DND-41 (cell line): ENCODE data around the gene SLK.

Experiments used
- ATAC-seq: fragments of 200-7000 bp; cut with Tn5 transposase; 3 replicates; pipeline ENCODE4 v1.9.1; 2021; ENCODE audit warnings: low read depth; ENCODE audit not compliant: insufficient read depth
- DNase-seq: peaks from one replicate; pipeline ENCODE4 v3.0.0-alpha.2; 2020
- H2AFZ ChIP-seq: 2 replicates; pipeline ENCODE4 v1.6.0; 2012; ENCODE audit warnings: low read depth, low read length
- H3K27ac ChIP-seq: 2 replicates; pipeline ENCODE4 v1.5.1; 2012; ENCODE audit warnings: low read length, inconsistent platforms
- H3K27me3 ChIP-seq: fragments of 200-600 bp; sonication (generic); 2 replicates; pipeline ENCODE4 v1.6.0; 2012; ENCODE audit warnings: low read length, mild to moderate bottlenecking, inconsistent platforms; ENCODE audit not compliant: insufficient read depth, poor library complexity
- H3K36me3 ChIP-seq: 2 replicates; pipeline ENCODE4 v1.5.1; 2012; ENCODE audit warnings: low read length, inconsistent platforms; ENCODE audit not compliant: insufficient read depth
- H3K4me1 ChIP-seq: 2 replicates; pipeline ENCODE4 v1.5.1; 2012; ENCODE audit warnings: mild to moderate bottlenecking, low read length; ENCODE audit not compliant: insufficient read depth
- H3K4me2 ChIP-seq: 2 replicates; pipeline ENCODE4 v1.6.0; 2012; ENCODE audit warnings: mild to moderate bottlenecking, moderate library complexity, low read length, inconsistent platforms; ENCODE audit not compliant: insufficient read depth
- H3K4me3 ChIP-seq, 2 experiments: fragments of 200-600 bp in 1 of 2; shearing (Covaris generic) in 1 of 2; 2 replicates each; pipeline ENCODE4 v1.5.1; 2012 to 2016; ENCODE audit warnings: inconsistent platforms in 2 of 2, low read length in 2 of 2, mild to moderate bottlenecking in 2 of 2, low read depth in 1 of 2, moderate library complexity in 1 of 2
- H3K79me2 ChIP-seq: 2 replicates; pipeline ENCODE4 v1.6.0; 2012; ENCODE audit warnings: low read length, inconsistent platforms; ENCODE audit not compliant: insufficient read depth
- H3K9ac ChIP-seq: 2 replicates; pipeline ENCODE4 v1.6.0; 2012; ENCODE audit warnings: low read depth, mild to moderate bottlenecking, inconsistent platforms, low read length, moderate library complexity
- H3K9me3 ChIP-seq: 2 replicates; pipeline ENCODE4 v1.5.1; 2012; ENCODE audit warnings: low read length, moderate library complexity, mild to moderate bottlenecking, inconsistent platforms; ENCODE audit not compliant: insufficient read depth, severe bottlenecking
- H4K20me1 ChIP-seq: 2 replicates; pipeline ENCODE4 v1.6.0; 2012; ENCODE audit warnings: low read length; ENCODE audit not compliant: insufficient read depth
- CTCF ChIP-seq: IDR thresholded peaks from 2 replicates; pipeline ENCODE4 v1.5.1; 2012; ENCODE audit warnings: borderline replicate concordance, low read length, moderate library complexity, mild to moderate bottlenecking; ENCODE audit not compliant: poor library complexity, severe bottlenecking; ENCODE audit errors: extremely low read depth
- EZH2 ChIP-seq: IDR thresholded peaks from 3 replicates; pipeline ENCODE4 v1.6.1; 2012; ENCODE audit warnings: borderline replicate concordance, low read depth, mild to moderate bottlenecking, moderate library complexity, low read length, inconsistent platforms; ENCODE audit not compliant: severe bottlenecking

Gene SLK

DNA sequence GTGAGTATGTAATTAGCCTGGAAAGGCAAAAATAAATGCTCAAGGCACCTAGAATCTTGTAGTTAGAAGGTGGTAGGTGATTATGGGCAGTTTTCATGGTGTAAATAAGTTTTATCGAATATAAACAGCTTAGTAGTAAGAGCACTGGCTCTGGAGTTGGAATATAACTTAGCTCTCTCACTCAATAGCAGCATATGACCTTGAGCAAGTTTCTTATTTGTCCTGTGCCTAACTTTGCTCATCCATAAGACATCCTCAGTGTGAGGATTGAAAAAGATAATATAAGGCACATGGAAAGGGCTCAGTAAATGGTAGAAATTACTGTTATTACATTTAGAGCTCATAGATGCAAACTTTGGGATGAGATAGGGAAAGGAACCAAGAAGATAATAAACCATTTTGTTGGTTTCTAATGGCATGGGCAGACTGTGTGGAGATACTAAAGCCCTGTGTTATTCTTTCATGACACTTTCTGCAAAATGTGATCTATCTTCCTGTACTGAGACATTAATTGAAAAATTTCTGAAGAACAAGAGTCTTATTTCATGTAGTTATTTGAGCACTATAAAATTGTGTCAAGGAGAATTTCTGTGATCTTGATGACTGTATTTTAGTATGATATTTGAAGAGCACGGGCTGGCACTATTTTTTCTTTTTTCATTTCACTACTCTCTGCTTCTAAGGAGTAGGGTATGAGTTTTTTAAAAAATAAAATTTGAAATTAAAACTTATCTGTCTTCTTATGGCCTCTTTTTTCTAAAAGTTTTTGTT is 3.1 kb downstream of the SLK start:
- peaks cover 74% of the 10 kb centered on the region for H3K79me2 ChIP-seq
- H4K20me1 ChIP-seq: peaks cover 23% of the 10 kb centered on the region
- H3K9ac ChIP-seq: peak overlapping the region; percentile 98

DNA sequence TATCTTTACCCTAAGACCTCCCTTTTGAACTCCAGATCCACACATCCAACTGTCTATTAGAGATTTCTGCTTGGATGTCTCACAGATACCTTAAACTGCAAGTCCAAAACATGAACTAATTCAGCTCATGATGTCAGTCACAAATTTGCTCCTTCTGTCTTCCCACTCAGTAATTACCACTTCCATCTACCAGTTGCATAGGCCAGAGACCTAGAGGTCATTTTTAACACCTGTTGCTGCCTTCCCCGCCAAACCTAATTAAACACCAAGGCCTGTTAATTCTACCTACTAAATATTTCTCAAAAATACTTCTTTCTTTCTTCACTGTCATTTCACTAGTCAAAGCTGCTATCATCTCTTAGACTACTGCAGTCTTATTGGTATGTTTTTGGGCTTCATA is 8.2 kb downstream of the SLK start:
- ATAC-seq: no peak
- H3K36me3 ChIP-seq: no peaks in the 10 kb centered on the region

More for the DNA sequence above, 3.1 kb downstream of the SLK start:
- Histone ChIP-seq H3K4me2 (peak overlapping the region; percentile 72), H3K4me3 (peak overlapping the region; percentile 44 to 67; a peak in 3 of 4 replicates), H3K4me1 (peaks cover 46% of the 10 kb centered on the region), H3K27me3 (no peaks in the 10 kb centered on the region), H3K36me3 (no peaks in the 10 kb centered on the region; the same call in 1 of the 2 replicates), H3K9me3 (no peaks in the 10 kb centered on the region), H2AFZ (no peak overlapping the region), H3K27ac (peak overlapping the region; percentile 36; the same call in 1 of the 2 replicates)
- ATAC-seq (no peak), DNase-seq (no peak)
- TF ChIP-seq CTCF (no peak), EZH2 (no peak)

GRCh38 chr10:103977204-103977603 is 10.3 kb downstream of the SLK start:
- H3K4me2 ChIP-seq: no peak overlapping the region
- no peak overlapping the region for H3K27ac ChIP-seq
- H3K4me1 ChIP-seq: peaks cover 7% of the 10 kb centered on the region
- DNase-seq (no peak), ATAC-seq (no peak)
- H3K79me2 ChIP-seq: peaks cover 91% of the 10 kb centered on the region
- peaks cover 18% of the 10 kb centered on the region for H4K20me1 ChIP-seq
- no peak overlapping the region for H2AFZ ChIP-seq
- no peak overlapping the region for H3K9ac ChIP-seq
- H3K36me3 ChIP-seq: no peaks in the 10 kb centered on the region
- no peak overlapping the region for H3K4me3 ChIP-seq
- H3K9me3 ChIP-seq: no peaks in the 10 kb centered on the region
- no peak for TF ChIP-seq EZH2
- H3K27me3 ChIP-seq: no peaks in the 10 kb centered on the region

More for the DNA sequence above, 8.2 kb downstream of the SLK start:
- H3K79me2 ChIP-seq: peaks cover 91% of the 10 kb centered on the region
- no peak overlapping the region for H3K27ac ChIP-seq
- H3K4me2 ChIP-seq: no peak overlapping the region
- TF ChIP-seq EZH2: no peak
- no peak for TF ChIP-seq CTCF
- H4K20me1 ChIP-seq: peaks cover 20% of the 10 kb centered on the region
- H3K27me3 ChIP-seq: no peaks in the 10 kb centered on the region
- H3K4me1 ChIP-seq: peaks cover 14% of the 10 kb centered on the region
- DNase-seq: no peak
- no peak overlapping the region for H2AFZ ChIP-seq
- H3K9me3 ChIP-seq: no peaks in the 10 kb centered on the region
- no peak overlapping the region for H3K9ac ChIP-seq
- no peak overlapping the region for H3K4me3 ChIP-seq

- Histone ChIP-seq H4K20me1 (peaks cover 31% of the 10 kb centered on the region), H2AFZ (no peak overlapping the region), H3K4me1 (peaks cover 26% of the 10 kb centered on the region), H3K79me2 (peaks cover 94% of the 10 kb centered on the region), H3K27ac (no peak overlapping the region), H3K4me2 (no peak overlapping the region), H3K27me3 (no peaks in the 10 kb centered on the region), H3K9me3 (no peaks in the 10 kb centered on the region), H3K36me3 (no peaks in the 10 kb centered on the region), H3K9ac (no peak overlapping the region), H3K4me3 (no peak overlapping the region)
- DNase-seq (no peak), ATAC-seq (no peak)
- TF ChIP-seq EZH2 (no peak), CTCF (no peak)
These were observed 12.6 kb downstream of the SLK start for GRCh38 chr10:103979530-103979929.
